ENCODE results near the gene DCUN1D4. TPM values are rescaled to one million over a fixed set of nuclear protein-coding genes. Genes with fewer than 3 reads are reported as not detected.

DCUN1D4 gene
- total RNA-seq, 1 donor from 2014 or later = 62.4 TPM

DNA sequence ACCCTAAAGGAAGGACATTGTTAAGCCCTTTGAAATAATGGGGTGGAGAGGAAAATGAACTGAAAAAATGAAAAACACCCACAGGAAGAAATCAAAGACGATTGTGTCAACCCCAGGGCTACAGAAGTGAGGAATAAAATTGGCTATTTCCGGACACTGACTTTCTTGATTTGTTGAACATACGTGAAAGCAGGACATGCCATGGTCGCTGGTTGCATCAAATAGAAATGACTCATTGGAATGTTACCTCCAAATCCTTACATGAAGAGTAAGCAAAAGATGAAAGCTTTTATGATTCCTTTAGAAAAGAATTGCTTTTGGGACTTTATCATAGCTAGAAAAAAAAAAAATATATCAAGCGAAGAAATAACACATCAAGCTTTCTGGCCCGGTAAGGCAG is 75.3 kb downstream of the DCUN1D4 start:
- Mint-ChIP-seq H3K9me3 (no peaks in the 10 kb centered on the region), H3K4me1 (ENCODE audit: unreplicated experiment) (no peaks in the 10 kb centered on the region), H3K4me3 (no peak overlapping the region), H3K27me3 (no peaks in the 10 kb centered on the region), H3K27ac (no peak overlapping the region), H3K36me3 (peaks cover 13% of the 10 kb centered on the region)
- DNase-seq (ENCODE audit: extremely low spot score, unreplicated experiment) = no peak
- TF ChIP-seq, protein P1, sequence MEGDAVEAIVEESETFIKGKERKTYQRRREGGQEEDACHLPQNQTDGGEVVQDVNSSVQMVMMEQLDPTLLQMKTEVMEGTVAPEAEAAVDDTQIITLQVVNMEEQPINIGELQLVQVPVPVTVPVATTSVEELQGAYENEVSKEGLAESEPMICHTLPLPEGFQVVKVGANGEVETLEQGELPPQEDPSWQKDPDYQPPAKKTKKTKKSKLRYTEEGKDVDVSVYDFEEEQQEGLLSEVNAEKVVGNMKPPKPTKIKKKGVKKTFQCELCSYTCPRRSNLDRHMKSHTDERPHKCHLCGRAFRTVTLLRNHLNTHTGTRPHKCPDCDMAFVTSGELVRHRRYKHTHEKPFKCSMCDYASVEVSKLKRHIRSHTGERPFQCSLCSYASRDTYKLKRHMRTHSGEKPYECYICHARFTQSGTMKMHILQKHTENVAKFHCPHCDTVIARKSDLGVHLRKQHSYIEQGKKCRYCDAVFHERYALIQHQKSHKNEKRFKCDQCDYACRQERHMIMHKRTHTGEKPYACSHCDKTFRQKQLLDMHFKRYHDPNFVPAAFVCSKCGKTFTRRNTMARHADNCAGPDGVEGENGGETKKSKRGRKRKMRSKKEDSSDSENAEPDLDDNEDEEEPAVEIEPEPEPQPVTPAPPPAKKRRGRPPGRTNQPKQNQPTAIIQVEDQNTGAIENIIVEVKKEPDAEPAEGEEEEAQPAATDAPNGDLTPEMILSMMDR (conservative IDR thresholded peaks at IDR 0.05) = no peak

DNA sequence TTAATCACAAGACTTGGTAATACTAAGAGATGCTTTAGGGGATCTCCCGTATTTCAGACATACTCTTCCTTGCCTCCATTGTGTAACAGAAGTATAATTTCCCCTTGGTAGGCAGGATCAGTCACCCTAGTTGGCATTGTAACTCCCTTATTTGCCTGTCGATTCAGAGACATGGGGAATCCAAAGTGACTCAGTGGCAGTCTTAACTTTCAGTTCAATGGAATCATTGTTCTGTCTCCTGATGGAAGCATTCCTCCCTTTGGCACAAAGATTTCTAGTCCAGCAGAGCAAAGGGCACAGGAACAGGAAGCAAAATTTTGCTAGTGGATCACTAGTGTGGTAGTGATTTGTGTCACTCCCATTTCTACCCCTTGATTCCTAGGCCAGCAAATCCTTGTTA is 80.4 kb downstream of the DCUN1D4 start:
- TF ChIP-seq, protein P1 (conservative IDR thresholded peaks at IDR 0.05) = no peak
- no peaks in the 10 kb centered on the region for H3K27me3 Mint-ChIP-seq
- H3K9me3 Mint-ChIP-seq = no peaks in the 10 kb centered on the region
- H3K4me1 Mint-ChIP-seq (ENCODE audit: unreplicated experiment) = no peaks in the 10 kb centered on the region
- H3K4me3 Mint-ChIP-seq = no peak overlapping the region
- no peak overlapping the region for H3K27ac Mint-ChIP-seq
- H3K36me3 Mint-ChIP-seq = no peaks in the 10 kb centered on the region
- DNase-seq (ENCODE audit: extremely low spot score, unreplicated experiment) = no peak

DNA sequence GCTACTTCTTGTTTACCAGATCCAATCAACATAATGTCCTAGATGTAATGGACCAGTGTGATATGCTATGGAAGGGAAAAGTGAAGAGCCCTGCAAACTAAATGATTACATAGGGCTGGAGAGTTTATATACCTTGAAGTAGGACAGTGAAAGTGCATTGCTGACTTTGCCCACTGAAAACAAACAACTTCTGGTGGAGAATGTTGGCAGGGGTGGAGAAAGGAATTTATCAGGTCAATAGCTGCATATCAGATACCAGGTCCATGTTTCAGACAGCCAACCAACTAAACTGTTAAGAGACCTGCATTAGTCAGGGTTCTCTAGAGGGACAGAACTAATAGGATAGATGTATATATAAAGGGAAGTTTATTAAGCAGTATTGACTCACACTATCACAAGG is 82.4 kb downstream of the DCUN1D4 start:
- Mint-ChIP-seq H3K4me3 (no peak overlapping the region), H3K27ac (no peak overlapping the region), H3K36me3 (no peaks in the 10 kb centered on the region), H3K9me3 (no peaks in the 10 kb centered on the region), H3K27me3 (no peaks in the 10 kb centered on the region), H3K4me1 (ENCODE audit: unreplicated experiment) (no peaks in the 10 kb centered on the region)
- no peak for DNase-seq (ENCODE audit: extremely low spot score, unreplicated experiment)
- TF ChIP-seq, protein P1 (conservative IDR thresholded peaks at IDR 0.05) = no peak

DNA sequence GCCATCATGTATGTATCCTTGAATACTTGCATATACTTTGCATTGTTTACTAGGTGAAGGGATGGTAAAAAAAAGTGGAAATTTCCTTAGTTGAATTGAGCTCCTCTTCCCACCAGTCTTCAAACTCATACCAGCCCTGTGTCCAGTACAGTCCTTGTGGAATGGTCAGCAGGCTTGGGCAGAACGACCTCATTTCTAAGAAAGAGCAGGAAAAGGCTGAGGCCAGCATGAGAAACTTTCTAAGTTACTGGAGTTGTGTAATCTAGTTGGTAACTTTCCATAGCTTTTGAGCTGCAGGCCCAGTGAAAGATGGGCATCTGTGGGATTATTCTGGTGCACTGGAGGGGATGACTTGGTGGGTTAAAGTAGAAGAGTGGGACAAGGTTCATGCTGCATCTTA is 87.6 kb downstream of the DCUN1D4 start:
- Mint-ChIP-seq H3K4me1 (ENCODE audit: unreplicated experiment) (no peaks in the 10 kb centered on the region), H3K36me3 (no peaks in the 10 kb centered on the region), H3K4me3 (no peak overlapping the region), H3K27ac (no peak overlapping the region), H3K9me3 (no peaks in the 10 kb centered on the region), H3K27me3 (peaks cover 2% of the 10 kb centered on the region)
- DNase-seq (ENCODE audit: extremely low spot score, unreplicated experiment) = no peak
- TF ChIP-seq, protein P1 (conservative IDR thresholded peaks at IDR 0.05) = no peak

DNA sequence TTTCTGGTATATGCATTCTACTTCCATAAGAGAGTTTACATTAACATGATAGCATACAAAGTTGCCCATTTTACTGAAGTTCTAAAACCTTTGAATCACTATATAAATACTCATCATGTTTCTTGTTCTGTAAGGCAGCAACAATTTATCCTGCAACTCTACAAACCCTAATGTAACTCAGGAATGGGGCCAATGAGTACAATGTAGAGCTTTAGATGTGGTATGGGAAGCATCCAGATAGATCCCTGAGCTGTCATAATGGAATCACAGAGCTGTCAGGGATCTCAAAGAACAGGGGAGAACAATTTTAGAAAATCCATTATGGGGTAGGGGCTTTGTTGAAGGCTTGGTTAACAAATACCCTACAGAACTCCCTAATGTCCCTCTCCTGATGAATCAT is 88.5 kb downstream of the DCUN1D4 start:
- DNase-seq (ENCODE audit: extremely low spot score, unreplicated experiment) = no peak
- Mint-ChIP-seq H3K27ac (no peak overlapping the region), H3K27me3 (peaks cover 2% of the 10 kb centered on the region), H3K36me3 (no peaks in the 10 kb centered on the region), H3K4me1 (ENCODE audit: unreplicated experiment) (no peaks in the 10 kb centered on the region), H3K9me3 (no peaks in the 10 kb centered on the region), H3K4me3 (no peak overlapping the region)
- TF ChIP-seq, protein P1 (conservative IDR thresholded peaks at IDR 0.05) = no peak

DNA sequence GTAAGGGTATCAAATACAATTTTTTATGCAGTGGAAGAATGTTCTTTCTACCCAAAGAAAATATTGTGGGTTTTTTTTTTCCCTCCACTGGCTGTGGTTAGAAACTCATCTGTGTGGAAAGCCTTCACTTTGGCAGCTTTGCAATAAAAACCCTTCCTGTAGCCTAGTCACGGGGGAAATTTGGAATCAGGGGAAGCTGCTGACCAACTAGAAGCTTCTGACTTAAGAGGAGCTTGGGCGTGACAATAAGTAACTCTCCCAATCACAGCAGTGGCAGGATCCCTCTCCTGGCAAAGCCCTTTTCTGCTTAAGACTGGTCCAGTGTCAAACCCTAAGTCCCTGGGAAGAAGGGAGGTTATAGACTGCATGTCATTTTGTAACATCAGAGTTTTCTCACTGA is 89.3 kb downstream of the DCUN1D4 start:
- TF ChIP-seq, protein P1 (conservative IDR thresholded peaks at IDR 0.05) = no peak
- peaks cover 2% of the 10 kb centered on the region for H3K27me3 Mint-ChIP-seq
- DNase-seq (ENCODE audit: extremely low spot score, unreplicated experiment) = no peak
- H3K36me3 Mint-ChIP-seq = no peaks in the 10 kb centered on the region
- H3K4me1 Mint-ChIP-seq (ENCODE audit: unreplicated experiment) = no peaks in the 10 kb centered on the region
- no peak overlapping the region for H3K27ac Mint-ChIP-seq
- no peaks in the 10 kb centered on the region for H3K9me3 Mint-ChIP-seq
- H3K4me3 Mint-ChIP-seq = no peak overlapping the region
